Activated T-cell treated with anti-CD3 and anti-CD28 coated beads for 4 hours (primary cell): ENCODE measurements around the gene NXPE2.

Experiments
- DNase-seq: peaks from one replicate; pipeline ENCODE4 v3.0.0-alpha.2; 2020

The NXPE2 gene

GRCh38 chr11:114746013-114746412 lies 67.7 kb downstream of the NXPE2 start:
- DNase-seq, result no peak
